Karpas-422 (cell line): ENCODE data around the gene UBL4A. TPM values are rescaled to one million over a fixed set of nuclear protein-coding genes. Genes with fewer than 3 reads are reported as not detected.
A peak's percentile ranks its signal among the peaks of the same experiment; 100 is the strongest.

Experiments used
- DNase-seq: peaks from one replicate; pipeline ENCODE4 v3.0.0-alpha.2; 2015
- H2AFZ ChIP-seq: fragments of 200-600 bp; sonication (generic); 2 replicates; pipeline ENCODE4 v1.6.1; 2014; ENCODE audit warnings: antibody characterized with exemption, low read length, mixed read lengths
- H3K27ac ChIP-seq: fragments of 200-600 bp; sonication (generic); 2 replicates; pipeline ENCODE4 v1.5.1; 2014; ENCODE audit warnings: mild to moderate bottlenecking, low read length, moderate library complexity
- H3K27me3 ChIP-seq: fragments of 200-600 bp; sonication (generic); 2 replicates; pipeline ENCODE4 v1.6.1; 2014; ENCODE audit warnings: low read length, mixed read lengths
- H3K36me3 ChIP-seq: fragments of 200-600 bp; sonication (generic); 2 replicates; pipeline ENCODE4 v1.6.1; 2014; ENCODE audit warnings: low read length, mixed read lengths; ENCODE audit not compliant: insufficient read depth
- H3K4me1 ChIP-seq: fragments of 200-600 bp; sonication (generic); 2 replicates; pipeline ENCODE4 v1.6.1; 2014; ENCODE audit warnings: mild to moderate bottlenecking, low read length, mixed read lengths
- H3K4me2 ChIP-seq: fragments of 200-600 bp; sonication (generic); 2 replicates; pipeline ENCODE4 v1.6.1; 2014; ENCODE audit warnings: low read length, low read depth, mild to moderate bottlenecking; ENCODE audit not compliant: poor library complexity, severe bottlenecking
- H3K4me3 ChIP-seq: fragments of 200-600 bp; sonication (generic); 2 replicates; pipeline ENCODE4 v1.5.1; 2014; ENCODE audit warnings: mild to moderate bottlenecking, antibody characterized with exemption, low read length, mixed read lengths
- H3K79me2 ChIP-seq: fragments of 200-600 bp; sonication (generic); 2 replicates; pipeline ENCODE4 v1.6.1; 2014; ENCODE audit warnings: mild to moderate bottlenecking, low read length, mixed read lengths
- H3K9ac ChIP-seq: fragments of 200-600 bp; sonication (generic); 2 replicates; pipeline ENCODE4 v1.6.0; 2014; ENCODE audit warnings: low read length
- H3K9me2 ChIP-seq: fragments of 200-600 bp; sonication (generic), shearing (Covaris generic); replicated peaks from 2 replicates; pipeline ENCODE4 v1.6.0; 2014; ENCODE audit warnings: mild to moderate bottlenecking, low read length, moderate library complexity; ENCODE audit not compliant: insufficient read depth
- H3K9me3 ChIP-seq: fragments of 300-700, 200-600 bp; sonication (generic); 2 replicates; pipeline ENCODE4 v1.6.1; 2014; ENCODE audit warnings: low read length, mixed read lengths
- H4K20me1 ChIP-seq: fragments of 200-600 bp; sonication (generic); 2 replicates; pipeline ENCODE4 v1.6.1; 2014; ENCODE audit warnings: mild to moderate bottlenecking, antibody characterized with exemption, low read length, low read depth; ENCODE audit not compliant: insufficient read depth
- total RNA-seq: library from RNA; depleted of rRNA; stranded (reverse); fragments of >200 nt; shearing (Covaris generic); gene quantifications from 2 replicates; pipeline ENCODE4 v1.2.3, GENCODE V29; 2014; ENCODE audit warnings: low replicate concordance

UBL4A gene
- total RNA-seq, 1 experiment from 2014 or later, result 30.4 TPM

DNA sequence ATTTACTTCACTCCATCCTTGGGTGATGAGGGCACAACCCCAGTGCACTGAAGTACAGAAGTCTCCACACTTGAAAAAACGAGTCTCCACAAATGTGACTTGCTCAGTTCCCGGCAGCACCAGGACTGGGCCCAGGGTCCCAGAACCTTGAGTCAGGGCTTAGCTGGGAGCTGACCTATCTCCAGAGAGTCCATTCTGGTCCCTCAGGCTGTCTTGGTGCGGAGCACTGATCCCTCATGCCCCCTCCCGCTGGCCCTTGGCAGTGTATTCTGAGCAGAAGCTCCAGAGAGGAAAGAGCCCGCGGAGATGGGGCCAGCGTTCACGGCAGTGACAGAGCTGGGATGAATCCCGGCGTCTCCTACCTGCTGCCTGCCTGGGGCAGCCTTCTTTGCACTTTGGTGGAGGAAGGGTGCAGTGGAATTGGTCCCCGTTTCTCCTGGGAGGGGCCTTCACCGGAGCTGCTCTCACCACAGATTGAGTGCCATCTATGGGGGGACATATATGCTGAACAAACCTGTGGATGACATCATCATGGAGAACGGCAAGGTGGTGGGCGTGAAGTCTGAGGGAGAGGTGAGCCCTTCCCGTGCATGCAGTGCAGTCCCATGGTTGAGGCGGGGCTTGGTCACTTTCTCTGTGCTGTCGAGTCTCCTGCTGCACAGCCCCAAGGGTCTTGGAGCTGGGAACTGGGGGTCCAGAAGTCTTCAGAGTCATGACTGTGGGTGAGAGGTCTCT is 45.6 kb downstream of the UBL4A start:
- Histone ChIP-seq H3K27ac (no peak overlapping the region), H3K79me2 (peaks cover 31% of the 10 kb centered on the region), H3K9me2 (no peaks in the 10 kb centered on the region), H3K9ac (no peak overlapping the region), H3K27me3 (no peaks in the 10 kb centered on the region), H3K4me1 (peaks cover 25% of the 10 kb centered on the region), H3K4me3 (no peak overlapping the region), H3K4me2 (no peak overlapping the region), H4K20me1 (peaks cover 7% of the 10 kb centered on the region; the same call in 1 of the 2 replicates), H2AFZ (no peak overlapping the region), H3K36me3 (no peaks in the 10 kb centered on the region), H3K9me3 (no peaks in the 10 kb centered on the region)
- no peak for DNase-seq

GRCh38 chrX:154439841-154440240 is 46.6 kb downstream of the UBL4A start:
- Histone ChIP-seq H3K4me1 (peaks cover 20% of the 10 kb centered on the region), H3K4me2 (no peak overlapping the region), H3K9me3 (no peaks in the 10 kb centered on the region), H3K9me2 (no peaks in the 10 kb centered on the region), H3K27ac (no peak overlapping the region), H3K9ac (no peak overlapping the region), H4K20me1 (peaks cover 7% of the 10 kb centered on the region; the same call in 1 of the 2 replicates), H3K27me3 (no peaks in the 10 kb centered on the region), H3K36me3 (no peaks in the 10 kb centered on the region), H2AFZ (no peak overlapping the region), H3K79me2 (peaks cover 26% of the 10 kb centered on the region), H3K4me3 (no peak overlapping the region)
- no peak for DNase-seq

DNA sequence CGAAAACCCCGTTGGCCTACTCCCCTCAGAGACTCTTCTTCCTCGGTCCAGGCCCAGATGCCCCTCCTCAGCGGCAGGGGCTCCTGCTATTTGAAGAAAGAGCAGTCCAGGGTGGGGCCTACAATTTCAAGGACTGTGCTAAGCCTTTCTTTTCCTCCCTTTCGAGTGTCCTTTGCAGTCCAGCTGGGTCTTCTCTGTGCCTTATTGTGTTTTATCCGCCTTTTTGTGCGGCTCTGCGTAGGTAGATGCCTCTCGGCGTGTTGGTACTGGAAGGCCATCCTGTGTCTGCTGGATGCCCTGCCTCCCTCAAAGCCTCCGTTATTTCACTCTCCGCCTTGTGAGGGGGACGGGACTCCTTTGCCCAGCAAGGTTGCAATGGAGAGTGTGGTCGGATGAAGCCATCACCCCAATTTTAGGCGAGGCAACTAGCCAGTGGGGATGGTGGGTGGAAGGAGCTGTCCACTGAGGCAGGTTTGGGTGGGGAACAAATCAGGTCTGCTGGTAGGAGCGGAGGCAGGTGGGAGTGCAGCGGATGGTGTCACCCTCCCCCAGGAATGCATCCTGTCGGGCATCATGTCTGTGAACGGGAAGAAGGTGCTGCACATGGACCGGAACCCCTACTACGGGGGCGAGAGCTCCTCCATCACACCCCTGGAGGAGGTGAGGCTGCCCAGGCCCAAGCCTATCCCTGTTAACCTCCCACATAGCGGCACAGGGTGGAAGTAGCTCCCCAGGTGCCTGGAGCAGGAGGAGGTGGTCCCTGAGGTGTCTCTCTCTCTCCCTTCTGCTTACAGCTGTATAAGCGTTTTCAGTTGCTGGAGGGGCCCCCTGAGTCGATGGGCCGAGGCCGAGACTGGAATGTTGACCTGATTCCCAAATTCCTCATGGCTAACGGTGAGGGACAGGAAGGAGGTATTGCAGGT is 48.2 kb downstream of the UBL4A start:
- H3K27me3 ChIP-seq, result no peaks in the 10 kb centered on the region
- H3K9me2 ChIP-seq, result no peaks in the 10 kb centered on the region
- peaks cover 12% of the 10 kb centered on the region for H3K4me1 ChIP-seq
- peak overlapping the region; percentile 75 for H3K4me2 ChIP-seq
- H3K9me3 ChIP-seq, result no peaks in the 10 kb centered on the region
- peaks cover 7% of the 10 kb centered on the region; the same call in 1 of the 2 replicates for H4K20me1 ChIP-seq
- H3K4me3 ChIP-seq, result peak overlapping the region; percentile 71
- H3K27ac ChIP-seq, result peak overlapping the region; percentile 19; the same call in 1 of the 2 replicates
- peaks cover 21% of the 10 kb centered on the region for H3K79me2 ChIP-seq
- peak overlapping the region; percentile 85 for H3K9ac ChIP-seq
- H3K36me3 ChIP-seq, result no peaks in the 10 kb centered on the region
- no peak for DNase-seq
- H2AFZ ChIP-seq, result no peak overlapping the region

GRCh38 chrX:154436983-154437752 is 49.2 kb downstream of the UBL4A start, which contains the start of gene GDI1:
Gene GDI1 (plus strand): TSS chrX:154437154. CDS start chrX:154437255, 101 bp downstream.
- peak; percentile 73 for DNase-seq
- H3K4me3 ChIP-seq, result peak within 1 kb of the TSS; percentile 71
- peaks cover 7% of the 10 kb centered on the region; the same call in 1 of the 2 replicates for H4K20me1 ChIP-seq
- H3K79me2 ChIP-seq, result peaks cover 21% of the 10 kb centered on the region
- H3K36me3 ChIP-seq, result no peaks in the 10 kb centered on the region
- H3K4me1 ChIP-seq, result peaks cover 11% of the 10 kb centered on the region
- H3K4me2 ChIP-seq, result peak within 1 kb of the TSS; percentile 75
- peak within 1 kb of the TSS; percentile 19; the same call in 1 of the 2 replicates for H3K27ac ChIP-seq
- no peaks in the 10 kb centered on the region for H3K9me2 ChIP-seq
- no peaks in the 10 kb centered on the region for H3K27me3 ChIP-seq
- no peaks in the 10 kb centered on the region for H3K9me3 ChIP-seq
- H2AFZ ChIP-seq, result no peak within 1 kb of the TSS
- peak within 1 kb of the TSS; percentile 85 for H3K9ac ChIP-seq

DNA sequence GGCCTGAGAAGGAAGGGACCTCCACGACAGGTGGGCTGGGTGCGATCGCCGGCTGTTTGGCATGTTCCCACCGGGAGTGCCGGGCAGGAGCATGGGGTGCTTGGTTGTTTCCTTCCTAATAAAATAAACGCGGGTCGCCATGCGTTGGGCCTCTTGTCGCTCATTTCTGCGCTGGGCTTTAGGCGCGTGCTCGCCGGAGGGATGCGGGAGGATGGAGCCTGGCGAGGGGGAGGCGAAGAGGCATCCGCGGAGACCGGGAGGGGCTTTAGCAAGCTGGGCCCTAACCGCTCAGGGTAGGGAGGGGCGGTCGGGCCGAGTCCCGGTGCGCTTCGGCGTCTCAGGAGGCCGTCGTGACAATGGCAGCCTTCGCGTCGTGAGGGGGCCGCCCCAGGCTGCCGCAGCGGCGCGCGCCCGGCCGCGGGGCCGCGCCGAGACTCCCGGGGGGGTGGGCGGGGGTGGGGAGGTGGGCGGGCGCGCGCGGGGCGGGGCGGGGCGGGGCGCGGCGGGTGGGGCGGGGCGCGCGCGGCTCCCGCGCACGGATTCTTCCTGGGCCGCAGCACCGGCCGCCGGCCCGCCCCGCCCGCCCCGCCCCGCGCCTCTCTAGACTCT is 49.9 kb downstream of the UBL4A start:
- Histone ChIP-seq H4K20me1 (peaks cover 7% of the 10 kb centered on the region; the same call in 1 of the 2 replicates), H3K9me3 (no peaks in the 10 kb centered on the region), H3K27ac (no peak overlapping the region), H3K27me3 (no peaks in the 10 kb centered on the region), H3K79me2 (peaks cover 21% of the 10 kb centered on the region), H3K4me2 (no peak overlapping the region), H3K4me1 (peaks cover 11% of the 10 kb centered on the region), H3K9me2 (no peaks in the 10 kb centered on the region), H2AFZ (no peak overlapping the region), H3K4me3 (peak overlapping the region; percentile 71; the same call in 1 of the 2 replicates), H3K36me3 (no peaks in the 10 kb centered on the region), H3K9ac (peak overlapping the region; percentile 85)
- DNase-seq, result peak; percentile 66

DNA sequence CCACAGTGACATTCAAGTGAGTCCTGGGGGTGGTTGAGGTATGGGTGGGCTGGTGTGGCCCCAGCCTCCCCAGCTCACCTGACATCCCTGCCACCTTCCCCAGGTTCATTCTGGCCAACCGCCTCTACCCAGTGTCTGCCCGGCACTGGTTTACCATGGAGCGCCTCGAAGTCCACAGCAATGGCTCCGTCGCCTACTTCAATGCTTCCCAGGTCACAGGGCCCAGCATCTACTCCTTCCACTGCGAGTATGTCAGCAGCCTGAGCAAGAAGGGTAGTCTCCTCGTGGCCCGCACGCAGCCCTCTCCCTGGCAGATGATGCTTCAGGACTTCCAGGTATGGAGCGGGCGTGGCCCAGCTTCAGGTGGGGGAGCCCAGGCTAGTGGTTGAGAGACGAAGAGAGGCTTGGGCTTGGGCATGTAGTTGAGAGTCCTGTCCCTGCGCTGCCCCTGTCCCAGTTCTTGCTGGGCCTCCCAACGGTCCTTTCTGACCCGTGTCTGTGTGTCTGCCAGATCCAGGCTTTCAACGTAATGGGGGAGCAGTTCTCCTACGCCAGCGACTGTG is 51.2 kb downstream of the UBL4A start:
- H3K4me2 ChIP-seq, result no peak overlapping the region
- H3K27me3 ChIP-seq, result no peaks in the 10 kb centered on the region
- no peak for DNase-seq
- peaks cover 7% of the 10 kb centered on the region; the same call in 1 of the 2 replicates for H4K20me1 ChIP-seq
- H3K27ac ChIP-seq, result no peak overlapping the region
- no peak overlapping the region for H3K4me3 ChIP-seq
- no peaks in the 10 kb centered on the region for H3K9me3 ChIP-seq
- H3K4me1 ChIP-seq, result peaks cover 11% of the 10 kb centered on the region
- no peaks in the 10 kb centered on the region for H3K36me3 ChIP-seq
- H2AFZ ChIP-seq, result no peak overlapping the region
- H3K9ac ChIP-seq, result no peak overlapping the region
- H3K9me2 ChIP-seq, result no peaks in the 10 kb centered on the region
- H3K79me2 ChIP-seq, result peaks cover 21% of the 10 kb centered on the region

- DNase-seq, result no peak
- no peaks in the 10 kb centered on the region for H3K27me3 ChIP-seq
- H2AFZ ChIP-seq, result no peak overlapping the region
- H3K9me3 ChIP-seq, result no peaks in the 10 kb centered on the region
- no peaks in the 10 kb centered on the region for H3K36me3 ChIP-seq
- no peak overlapping the region for H3K9ac ChIP-seq
- peaks cover 24% of the 10 kb centered on the region for H3K79me2 ChIP-seq
- H3K4me2 ChIP-seq, result no peak overlapping the region
- H4K20me1 ChIP-seq, result peaks cover 7% of the 10 kb centered on the region; the same call in 1 of the 2 replicates
- H3K27ac ChIP-seq, result no peak overlapping the region
- no peak overlapping the region for H3K4me3 ChIP-seq
- no peaks in the 10 kb centered on the region for H3K9me2 ChIP-seq
- peaks cover 14% of the 10 kb centered on the region for H3K4me1 ChIP-seq
These were observed 51.8 kb downstream of the UBL4A start for GRCh38 chrX:154434394-154435168.
